ENCODE results near the gene RPUSD4.
"Not testable (repeated sequence)": the region's sequence is repeated elsewhere in the genome, so short reads cannot be mapped to it uniquely, and the experiment has no call there.

The RPUSD4 gene, protein sequence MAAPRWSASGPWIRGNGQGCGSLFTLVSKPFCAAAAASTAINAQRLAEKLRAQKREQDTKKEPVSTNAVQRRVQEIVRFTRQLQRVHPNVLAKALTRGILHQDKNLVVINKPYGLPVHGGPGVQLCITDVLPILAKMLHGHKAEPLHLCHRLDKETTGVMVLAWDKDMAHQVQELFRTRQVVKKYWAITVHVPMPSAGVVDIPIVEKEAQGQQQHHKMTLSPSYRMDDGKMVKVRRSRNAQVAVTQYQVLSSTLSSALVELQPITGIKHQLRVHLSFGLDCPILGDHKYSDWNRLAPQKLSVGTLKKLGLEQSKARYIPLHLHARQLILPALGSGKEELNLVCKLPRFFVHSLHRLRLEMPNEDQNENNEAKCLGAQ

DNA sequence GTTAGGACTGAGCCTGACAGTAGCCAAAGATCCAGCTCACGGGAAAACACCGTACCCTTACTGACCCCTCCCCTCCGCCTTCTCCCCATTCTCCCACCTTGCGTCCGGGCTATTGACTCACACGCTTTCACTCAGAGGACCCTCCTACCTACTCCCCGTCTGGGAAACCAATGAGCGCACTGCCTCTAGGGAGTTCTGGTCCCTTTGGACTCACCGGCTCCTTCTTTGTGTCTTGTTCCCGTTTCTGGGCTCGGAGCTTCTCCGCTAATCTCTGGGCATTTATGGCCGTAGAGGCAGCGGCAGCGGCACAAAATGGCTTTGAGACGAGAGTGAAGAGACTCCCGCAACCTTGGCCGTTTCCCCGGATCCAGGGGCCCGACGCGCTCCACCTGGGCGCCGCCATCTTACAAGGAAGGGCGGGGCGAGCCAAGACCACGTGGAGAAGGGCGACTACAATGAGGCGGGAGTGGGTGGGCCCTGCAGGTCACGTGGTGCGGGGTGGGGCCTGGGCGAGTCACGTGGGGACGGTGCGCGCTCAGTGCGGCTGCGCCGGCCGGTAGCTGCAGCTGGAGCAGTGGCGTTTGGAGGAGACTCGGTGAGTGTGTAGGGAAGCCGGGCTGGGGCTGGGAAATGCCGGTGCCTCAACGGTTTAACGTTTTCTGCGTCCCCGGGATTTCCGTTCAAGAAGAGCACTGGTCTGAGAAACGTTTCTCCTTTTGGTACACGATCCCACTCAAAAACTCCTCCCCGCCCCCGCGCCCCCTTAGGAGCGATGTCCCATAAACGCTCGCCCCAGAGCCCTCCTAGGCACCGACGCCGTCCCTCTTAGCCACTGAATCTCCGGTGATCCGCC, at the start of gene RPUSD4, which contains the start of gene FAM118B:
Gene RPUSD4, minus strand, starts transcription at position 415 of the 853 bp plus-strand sequence. Its CDS starts 12 bp downstream, at position 403.
Gene FAM118B, plus strand, starts transcription at position 547 of the 853 bp plus-strand sequence. CDS start 23,220 bp downstream, outside the sequence.
- peak; percentile 97 to 98 for DNase-seq

DNA sequence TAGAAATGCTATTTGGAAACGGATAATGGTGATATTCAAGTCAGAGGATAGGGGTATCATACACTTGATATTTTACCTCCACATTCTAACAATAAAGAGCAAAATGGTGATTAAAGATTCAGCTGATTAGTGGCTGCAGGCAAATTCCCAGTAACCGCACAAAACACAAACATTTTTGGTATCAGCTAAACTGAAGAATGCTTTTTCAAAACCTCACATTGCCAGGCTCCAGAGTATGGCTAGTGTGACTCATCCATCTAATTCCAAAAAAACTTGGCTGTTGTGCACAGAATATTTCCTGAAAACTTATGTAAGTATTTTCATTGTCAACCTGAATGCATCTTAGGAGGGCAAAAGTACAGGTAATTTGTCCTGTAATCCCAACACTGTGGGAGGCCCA, 46.3 kb upstream of the RPUSD4 start:
- no peak for DNase-seq

DNA sequence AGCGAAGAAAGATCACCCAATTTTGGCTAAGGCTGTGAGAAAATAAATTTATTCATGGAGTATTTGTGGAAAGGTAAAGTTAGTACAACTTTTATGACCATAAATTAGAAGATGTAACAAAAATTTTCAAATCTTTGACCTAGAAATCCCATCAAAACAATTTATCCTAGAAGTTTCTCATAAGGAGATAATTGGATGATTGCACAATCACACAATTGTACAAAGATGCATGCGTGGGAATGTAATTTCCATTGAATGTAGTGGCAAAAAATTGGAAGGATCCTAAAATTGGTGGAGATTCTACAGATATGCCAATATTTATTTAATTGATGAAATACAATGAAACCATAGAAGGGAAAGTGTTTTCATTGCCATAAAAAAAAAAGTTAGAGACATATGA, 45.7 kb upstream of the RPUSD4 start:
- DNase-seq, result no peak

DNA sequence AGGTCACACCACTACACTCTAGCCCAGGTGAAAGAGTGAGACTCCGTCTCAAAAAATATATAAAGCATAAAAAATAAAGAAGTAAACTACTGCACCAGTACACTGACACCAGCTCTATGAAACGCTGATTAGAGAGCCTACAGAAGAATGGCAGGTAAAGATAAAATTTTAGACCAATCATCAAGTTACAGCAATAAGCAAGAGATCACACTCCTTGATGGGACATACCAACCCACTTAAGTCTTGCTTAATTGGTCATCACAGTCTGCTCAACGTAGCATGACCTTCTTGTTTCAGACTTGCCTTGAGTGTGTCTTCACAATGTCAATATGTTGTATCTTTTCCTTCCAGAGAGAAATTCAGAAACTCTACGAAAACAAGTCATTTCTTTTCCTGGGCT, 44.8 kb upstream of the RPUSD4 start:
- DNase-seq, result no peak

DNA sequence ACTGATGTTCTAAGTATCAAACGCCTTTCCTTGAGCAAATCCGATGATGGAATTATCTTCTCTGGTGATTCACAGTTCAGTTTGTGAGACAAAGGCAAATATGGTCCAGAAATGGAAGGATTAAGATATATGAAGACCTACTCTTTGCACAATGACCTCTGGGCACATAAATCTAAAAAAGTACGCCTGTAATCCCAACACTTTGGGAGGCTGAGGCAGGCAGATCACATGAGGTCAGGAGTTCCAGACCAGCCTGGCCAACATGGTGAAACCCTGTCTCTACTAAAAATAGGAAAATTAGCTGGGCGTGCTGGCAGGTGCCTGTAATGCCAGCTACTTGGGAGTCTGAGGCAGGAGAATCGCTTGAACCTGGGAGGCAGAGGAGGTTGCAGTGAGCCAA, 44.1 kb upstream of the RPUSD4 start:
- not testable (repeated sequence) for DNase-seq

DNA sequence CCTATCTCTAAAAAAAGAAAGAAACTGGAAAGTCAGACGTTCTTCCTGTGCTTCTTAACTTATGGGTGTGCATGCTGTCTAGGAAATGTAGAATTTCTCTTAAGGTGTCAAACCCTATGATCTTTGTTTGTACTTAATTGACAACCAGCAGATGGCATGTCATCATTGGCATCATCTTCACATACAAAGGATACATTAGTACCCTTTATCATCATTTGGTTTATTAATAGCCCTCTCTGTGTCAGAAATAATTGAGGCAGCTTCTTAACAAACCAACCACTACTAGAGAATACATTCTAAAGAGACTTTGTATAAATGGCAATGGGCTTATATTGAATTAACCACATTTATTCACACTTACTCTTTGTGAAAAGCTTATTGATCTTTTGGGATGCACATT, 43.4 kb upstream of the RPUSD4 start:
- DNase-seq, result no peak

DNA sequence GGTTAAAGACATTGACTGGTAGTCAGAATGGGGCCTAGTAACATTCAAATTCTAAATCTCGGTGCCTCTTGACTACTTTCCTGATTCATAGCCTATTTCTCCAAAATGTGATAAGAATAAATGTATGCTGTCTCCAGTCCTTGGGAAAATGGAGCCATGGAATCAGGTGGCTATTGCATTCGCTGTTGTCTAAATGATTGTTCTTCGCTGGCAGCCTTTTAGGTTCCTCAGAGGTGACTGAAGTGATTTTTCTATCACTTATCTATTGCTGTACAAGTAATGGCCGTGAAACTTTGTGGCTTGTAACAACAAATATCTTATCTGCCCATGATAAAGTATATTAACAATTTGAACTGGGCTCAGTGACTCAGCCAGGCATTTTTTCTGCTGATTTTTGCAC, 41.8 kb upstream of the RPUSD4 start:
- no peak for DNase-seq

DNA sequence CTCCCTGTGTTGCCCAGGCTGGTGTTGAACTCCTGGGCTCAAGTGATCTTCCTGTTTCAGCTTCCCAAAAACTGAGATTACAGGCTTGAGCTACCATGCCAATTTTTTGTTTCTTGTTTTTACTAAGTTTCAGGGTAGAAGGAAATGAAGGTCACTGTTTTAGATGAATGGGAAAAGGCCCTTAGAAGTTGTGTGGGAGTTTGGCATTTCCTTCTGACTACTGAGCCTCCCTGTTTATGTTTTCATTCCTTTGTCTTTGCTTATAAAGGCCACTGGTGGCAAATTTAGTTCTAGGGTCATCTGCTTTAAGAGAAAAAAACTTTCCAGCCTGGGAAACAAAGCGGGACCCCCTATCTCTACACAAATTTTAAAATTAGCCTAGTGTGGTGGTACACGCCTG, 35.2 kb upstream of the RPUSD4 start:
- DNase-seq, result no peak

DNA sequence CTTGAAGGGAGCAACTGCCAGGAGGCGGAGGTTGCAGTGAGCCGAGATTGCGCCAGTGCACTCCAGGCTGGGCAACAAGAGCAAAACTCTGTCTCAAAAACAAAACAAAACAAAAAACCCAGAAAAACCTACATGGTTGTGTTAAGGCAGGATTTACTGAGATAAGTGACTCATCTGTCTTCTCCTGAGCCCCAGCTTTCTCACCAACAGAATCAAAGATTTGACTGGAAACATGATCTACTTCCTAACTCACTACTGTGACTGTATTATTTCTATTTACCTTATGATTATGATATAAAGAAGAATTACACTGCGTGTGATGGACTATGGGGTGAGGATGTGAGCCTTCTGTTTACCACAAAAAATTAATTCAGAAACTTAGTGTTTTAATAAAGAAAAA, 21.9 kb upstream of the RPUSD4 start:
- no peak for DNase-seq

DNA sequence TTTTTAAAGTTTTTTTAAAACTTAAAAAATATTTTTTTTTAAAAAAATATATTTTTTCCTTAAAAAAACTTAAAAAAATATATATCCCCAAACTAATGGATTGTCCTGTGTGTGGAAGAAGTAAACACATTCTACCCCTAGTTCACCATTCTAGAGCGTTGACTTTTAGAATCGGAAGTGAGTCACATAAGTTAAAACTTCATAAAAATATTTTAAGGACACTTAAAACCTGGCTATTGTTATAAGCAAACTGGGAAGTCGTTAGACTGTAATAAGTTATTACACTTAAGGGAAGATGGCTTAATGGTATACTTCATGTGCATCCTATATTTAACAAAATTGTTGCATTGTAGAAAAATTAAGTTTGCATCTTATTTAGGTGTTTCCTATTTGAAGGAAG, 21.2 kb upstream of the RPUSD4 start:
- no peak for DNase-seq

DNA sequence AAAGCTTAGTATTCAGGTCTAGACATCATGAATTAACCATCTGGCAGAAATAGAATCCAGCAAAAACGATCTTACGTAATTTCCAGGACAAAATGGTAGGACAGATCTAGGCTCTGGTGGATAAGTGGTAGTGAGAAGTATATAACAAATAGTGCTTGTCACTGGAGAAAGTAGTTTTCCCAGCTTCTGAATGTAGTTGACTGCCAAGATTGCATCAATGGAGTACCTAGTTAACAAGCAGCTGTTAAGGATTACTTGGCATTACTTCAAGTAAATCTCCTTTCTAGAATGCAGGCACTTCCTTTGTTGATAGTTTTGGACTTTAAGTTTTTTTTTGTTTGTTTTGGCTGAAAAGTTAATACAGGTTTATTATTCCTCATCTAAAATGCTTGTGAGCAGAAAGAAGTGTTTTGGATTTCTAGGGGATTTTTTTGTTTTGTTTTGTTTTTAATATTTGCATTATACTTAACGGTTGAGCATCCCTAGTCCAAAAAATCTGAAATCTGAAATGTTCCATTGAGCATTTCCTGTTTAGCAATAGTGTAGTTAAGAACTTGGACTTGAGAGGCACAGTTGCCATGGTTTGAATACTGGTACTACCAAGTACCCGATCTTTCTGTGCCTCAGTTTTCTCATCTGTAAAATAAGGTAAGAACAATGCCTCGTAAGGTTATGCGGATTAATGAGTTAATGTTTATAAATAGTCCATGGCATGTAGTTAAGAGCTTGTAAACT, 20.4 kb upstream of the RPUSD4 start:
- no peak for DNase-seq

DNA sequence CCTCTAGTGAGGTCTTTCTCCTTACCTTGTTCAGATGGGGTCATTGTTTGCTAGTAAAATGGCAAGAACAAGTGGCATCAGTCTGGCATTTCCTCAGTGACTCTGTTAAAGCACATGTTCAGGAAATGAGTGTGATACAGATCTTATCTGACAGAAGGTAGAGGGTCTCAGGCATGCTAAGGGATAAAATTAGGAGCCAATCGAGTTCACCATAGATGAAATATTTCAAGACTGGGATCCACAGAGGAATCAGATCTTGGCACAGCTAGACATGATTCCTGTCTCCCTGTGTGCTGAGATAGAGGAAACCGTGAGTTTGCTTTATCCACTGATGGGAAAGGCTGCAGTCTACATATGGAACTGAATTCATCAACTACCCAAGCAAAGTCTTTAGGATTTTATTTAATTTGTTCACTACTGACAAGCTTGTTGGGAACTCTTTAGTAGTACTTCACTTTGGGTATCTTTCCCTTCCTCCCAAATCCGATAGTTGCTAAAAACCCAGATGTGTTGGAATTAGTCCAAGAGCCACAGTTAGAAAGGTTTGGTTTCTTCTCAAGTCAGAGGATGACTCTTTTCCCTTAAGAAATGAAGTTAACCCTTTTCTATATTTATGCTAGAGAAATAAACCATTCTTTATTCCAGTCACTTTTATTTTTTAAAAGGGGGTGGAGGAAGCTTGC, 18.5 kb upstream of the RPUSD4 start:
- no peak for DNase-seq

DNA sequence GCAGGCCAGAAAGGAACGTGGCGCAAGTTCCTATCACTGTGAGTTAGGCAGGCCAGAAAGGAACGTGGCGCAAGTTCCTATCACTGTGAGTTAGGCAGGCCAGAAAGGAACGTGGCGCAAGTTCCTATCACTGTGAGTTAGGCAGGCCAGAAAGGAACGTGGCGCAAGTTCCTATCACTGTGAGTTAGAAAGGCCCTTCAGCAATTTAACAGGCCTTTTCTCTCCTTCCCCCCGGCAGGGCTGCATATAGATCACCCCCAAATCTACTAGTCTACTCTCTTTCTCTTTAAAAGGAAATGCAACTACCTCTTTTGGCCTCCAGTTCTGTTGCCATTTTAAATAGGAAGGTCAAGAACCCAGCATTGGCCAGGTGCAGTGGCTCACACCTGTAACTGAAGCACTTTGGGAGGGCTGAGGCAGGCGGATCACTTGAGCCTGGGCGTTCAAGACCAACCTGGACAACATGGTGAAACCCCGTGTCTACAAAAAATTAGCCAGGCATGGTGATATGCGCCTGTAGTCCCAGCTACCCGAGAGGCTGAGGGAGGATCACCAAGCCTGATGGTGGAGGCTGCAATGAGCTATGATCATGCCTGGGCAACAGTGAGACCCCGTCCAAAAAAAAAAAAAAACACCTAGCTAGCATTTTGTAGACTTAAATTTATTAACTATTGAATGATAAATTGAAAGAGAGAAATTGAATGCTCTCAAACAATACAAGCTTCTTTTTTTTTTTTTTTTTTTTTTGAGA, 15.1 kb upstream of the RPUSD4 start:
- DNase-seq, result no peak

DNA sequence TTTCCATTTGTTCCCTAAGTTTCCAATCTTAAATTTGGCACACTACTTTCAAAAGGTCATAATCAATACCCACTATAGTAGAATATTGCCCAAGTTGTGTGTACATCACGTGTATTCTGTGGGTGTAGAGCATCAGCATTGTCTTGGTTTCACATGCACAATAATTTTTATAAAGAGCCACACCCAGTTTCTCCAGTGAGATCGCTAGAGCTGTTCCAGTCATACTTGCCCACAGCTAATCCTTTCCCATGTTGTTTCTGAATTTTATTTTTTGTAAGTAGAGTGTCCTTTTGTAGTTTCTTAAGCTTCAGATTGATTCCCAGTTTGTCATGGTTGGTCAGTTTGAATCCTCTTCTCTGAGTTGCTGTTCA, 13.8 kb upstream of the RPUSD4 start:
- no peak for DNase-seq

DNA sequence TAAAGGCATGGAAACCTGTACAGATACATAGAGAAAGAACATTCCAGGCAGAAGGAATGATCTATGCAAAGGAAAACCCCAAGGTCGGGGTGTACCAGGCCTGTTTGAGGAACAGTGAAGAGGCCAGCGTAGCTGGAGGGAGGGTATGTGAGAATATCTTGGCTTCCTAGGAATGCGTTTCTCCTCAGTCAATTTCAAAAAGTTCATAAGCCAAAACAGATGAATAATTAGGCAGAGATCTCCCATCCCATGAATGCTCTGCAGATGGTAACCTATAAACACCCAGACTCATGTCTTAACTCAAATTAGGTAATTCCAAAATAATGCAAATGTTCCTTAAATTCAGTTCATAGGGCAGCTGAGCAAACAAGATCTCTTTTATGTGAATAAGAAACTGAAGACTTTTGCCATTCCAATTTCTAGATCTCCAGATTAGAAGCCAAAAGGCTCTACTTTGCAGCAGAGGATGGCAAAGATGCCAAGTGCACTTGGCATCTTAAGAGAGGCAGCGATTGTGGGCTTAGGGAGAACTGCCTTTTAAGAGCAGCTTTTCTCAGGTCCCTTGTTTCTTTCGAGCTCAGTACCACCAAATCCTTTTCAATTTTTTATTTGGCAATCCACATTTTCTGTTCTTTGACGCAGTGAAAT, 13.3 kb upstream of the RPUSD4 start:
- DNase-seq, result no peak

DNA sequence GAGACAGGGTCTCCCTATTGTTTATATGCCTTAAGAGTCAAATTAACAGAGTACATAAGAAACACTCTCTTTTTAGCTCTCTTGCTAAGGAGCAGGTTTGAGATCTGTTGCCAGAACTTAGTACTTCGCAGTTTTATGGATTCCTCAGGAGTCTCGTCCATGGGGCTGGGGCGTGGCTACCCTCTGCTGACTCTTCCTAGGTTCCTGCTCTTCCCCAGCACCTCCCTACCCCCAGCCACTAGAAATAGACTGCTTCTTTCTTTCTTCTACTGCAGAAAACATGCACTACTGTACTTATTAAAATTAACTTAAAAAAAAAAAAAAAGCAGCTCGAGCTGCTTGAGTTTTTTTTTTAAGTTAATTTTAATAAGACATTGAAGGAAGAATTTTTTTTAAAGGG, 8.1 kb upstream of the RPUSD4 start:
- DNase-seq, result no peak

DNA sequence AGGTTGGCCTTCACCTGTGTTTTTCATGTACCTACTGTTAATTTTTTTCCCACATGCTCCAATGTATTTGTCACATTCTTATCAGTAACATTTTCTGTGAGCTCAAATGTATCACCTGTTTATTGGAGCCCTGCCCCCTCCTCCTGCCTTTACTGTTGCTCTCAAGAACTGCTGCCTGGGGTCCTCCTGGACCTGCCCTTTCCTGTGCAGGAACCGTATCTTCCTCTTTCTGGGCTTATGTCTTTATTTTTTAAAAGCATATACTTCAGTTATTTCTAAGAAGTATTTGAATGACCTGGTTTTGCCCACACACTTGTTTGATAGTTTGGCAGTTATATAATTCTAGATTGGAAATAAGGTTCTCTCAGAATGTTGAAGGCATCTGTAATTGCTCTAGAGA, 6.0 kb upstream of the RPUSD4 start:
- DNase-seq, result no peak

DNA sequence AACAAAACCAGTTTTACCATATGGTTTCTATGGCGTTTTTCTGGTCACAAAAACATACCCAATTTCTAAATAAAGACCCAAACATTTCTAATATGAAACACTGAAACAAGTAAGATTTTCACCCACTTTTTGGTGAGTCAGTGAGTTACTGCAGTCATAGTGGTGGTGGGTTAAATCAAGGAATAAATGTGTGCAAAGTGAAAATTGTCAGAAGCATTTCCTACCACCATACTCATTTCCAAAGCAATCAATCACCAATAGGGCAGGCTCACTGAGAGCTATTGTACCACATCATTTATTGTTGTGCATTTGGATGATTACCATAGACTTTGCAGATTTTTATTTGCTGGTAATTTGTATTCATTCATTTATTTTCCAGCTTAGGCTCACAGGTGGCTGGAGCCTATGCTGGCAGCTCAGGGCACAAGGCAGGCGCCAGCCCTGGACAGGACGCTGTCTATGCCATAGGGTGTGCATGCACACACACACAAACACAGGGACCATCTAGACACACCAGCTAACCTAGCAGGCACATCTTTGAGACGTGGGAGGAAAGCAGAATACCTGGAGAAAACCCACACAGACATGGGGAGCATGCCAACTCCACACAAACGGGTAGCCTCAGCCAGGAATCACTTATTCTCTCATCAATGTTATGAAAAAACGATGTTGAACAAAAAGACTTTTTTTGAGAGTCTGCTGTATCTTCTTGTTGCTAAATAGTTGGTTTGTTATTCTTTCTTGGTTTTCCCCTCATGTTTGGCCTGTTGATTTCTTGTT, 5.3 kb upstream of the RPUSD4 start:
- no peak for DNase-seq

DNA sequence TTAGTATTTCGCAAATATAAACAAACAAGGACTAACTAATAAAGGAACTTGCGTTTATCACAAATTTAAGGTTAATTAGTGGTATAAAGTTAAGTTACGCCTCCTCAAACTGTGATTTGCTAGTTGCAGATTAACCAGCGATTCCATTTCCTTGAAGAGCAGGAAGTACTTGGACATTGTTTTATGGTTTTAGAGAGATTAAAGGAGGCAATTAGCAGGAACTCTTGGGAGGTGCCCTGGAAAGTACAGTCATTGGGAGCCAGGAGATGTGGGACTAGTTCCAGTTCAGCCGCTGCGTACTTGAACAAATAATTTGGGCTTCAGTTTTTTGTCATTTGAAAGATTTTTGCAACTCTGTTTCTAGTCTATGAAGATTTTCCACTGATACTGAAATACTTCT, 3.4 kb upstream of the RPUSD4 start:
- DNase-seq, result no peak

DNA sequence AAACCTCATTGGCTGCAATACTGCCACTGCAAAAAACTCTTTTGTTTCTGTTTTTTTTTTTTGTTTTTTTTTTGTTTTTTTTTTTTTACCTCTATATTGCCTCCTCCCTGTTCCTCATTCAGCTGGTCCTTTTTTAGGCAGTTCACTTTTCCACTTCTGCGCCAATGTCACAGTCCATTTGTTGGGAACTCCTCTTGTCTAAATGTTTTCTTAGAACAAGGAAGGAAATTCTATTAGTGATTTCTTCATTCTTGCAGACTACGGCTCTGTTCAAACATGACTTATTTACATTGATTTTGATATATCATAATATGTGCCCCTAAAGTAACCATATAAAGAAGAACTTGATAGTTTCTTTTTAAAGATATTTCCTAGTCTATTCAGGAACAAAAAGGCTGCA, 3.0 kb upstream of the RPUSD4 start:
- no peak for DNase-seq
